HepG2 (cell line): ENCODE results near the gene ATN1. TPM values are rescaled to one million over a fixed set of nuclear protein-coding genes. Genes with fewer than 3 reads are reported as not detected.

Source experiments
- ATF4 ChIP-seq, 2 experiments: fragments of 450-650 bp in 1 of 2; sonication (generic) in 1 of 2; formaldehyde crosslinking; IDR thresholded peaks; 2 replicates each; pipeline versions ENCODE4 v1.5.0 to v1.8.0; 2020 to 2022; ENCODE audit warnings: mild to moderate bottlenecking in 1 of 2, missing genetic modification reagents in 1 of 2
- BCL6 ChIP-seq: IDR thresholded peaks from 2 replicates; pipeline ENCODE4 v1.6.1; 2016; ENCODE audit warnings: missing genetic modification reagents, missing compliant biosample characterization
- CCDC6 ChIP-seq: sonication (generic); formaldehyde crosslinking; IDR thresholded peaks from 2 replicates; pipeline ENCODE4 v1.8.1; 2022; ENCODE audit warnings: mild to moderate bottlenecking, missing genetic modification reagents, moderate library complexity
- CHCHD3 ChIP-seq: sonication (generic); formaldehyde crosslinking; IDR thresholded peaks from 2 replicates; pipeline ENCODE4 v1.8.0; 2022; ENCODE audit warnings: mild to moderate bottlenecking, missing genetic modification reagents, moderate library complexity
- CREBL2 ChIP-seq: sonication (generic); formaldehyde crosslinking; IDR thresholded peaks from 2 replicates; pipeline ENCODE4 v1.8.1; 2023; ENCODE audit warnings: missing genetic modification reagents, mild to moderate bottlenecking, borderline replicate concordance
- GATAD2A ChIP-seq: IDR thresholded peaks from 2 replicates; pipeline ENCODE4 v1.6.1; 2016
- GMEB1 ChIP-seq: sonication (generic); formaldehyde crosslinking; IDR thresholded peaks from 2 replicates; pipeline ENCODE4 v1.5.1; 2020; ENCODE audit warnings: missing genetic modification reagents, mild to moderate bottlenecking, borderline replicate concordance
- GMEB2 ChIP-seq: IDR thresholded peaks from 2 replicates; pipeline ENCODE4 v1.6.1; 2016; ENCODE audit warnings: missing biosample characterization, missing genetic modification reagents, low read depth
- HMG20A ChIP-seq: IDR thresholded peaks from 2 replicates; pipeline ENCODE4 v1.6.1; 2016; ENCODE audit warnings: borderline replicate concordance
- IRX3 ChIP-seq: sonication (generic); formaldehyde crosslinking; IDR thresholded peaks from 2 replicates; pipeline ENCODE4 v1.8.1; 2023; ENCODE audit warnings: mild to moderate bottlenecking, low read depth, missing genetic modification reagents, borderline replicate concordance
- MED8 ChIP-seq: sonication (generic); formaldehyde crosslinking; IDR thresholded peaks from 2 replicates; pipeline ENCODE4 v1.8.1; 2023; ENCODE audit warnings: mild to moderate bottlenecking, missing genetic modification reagents; ENCODE audit not compliant: insufficient replicate concordance
- MTF1 ChIP-seq: sonication (generic); formaldehyde crosslinking; IDR thresholded peaks from 2 replicates; pipeline ENCODE4 v1.5.0; 2020; ENCODE audit warnings: missing genetic modification reagents
- MXD1 ChIP-seq: sonication (generic); formaldehyde crosslinking; IDR thresholded peaks from 2 replicates; pipeline ENCODE4 v1.4.0; 2020; ENCODE audit warnings: mild to moderate bottlenecking, missing genetic modification reagents
- NFE2L1 ChIP-seq: sonication (generic); formaldehyde crosslinking; IDR thresholded peaks from 2 replicates; pipeline ENCODE4 v1.4.0; 2020; ENCODE audit warnings: missing genetic modification reagents, mild to moderate bottlenecking, borderline replicate concordance
- NFIB ChIP-seq: sonication (generic); formaldehyde crosslinking; IDR thresholded peaks from 2 replicates; pipeline ENCODE4 v1.9.0; 2021; ENCODE audit warnings: missing genetic modification reagents, mild to moderate bottlenecking, borderline replicate concordance
- POLR2G ChIP-seq: fragments of 200-400 bp; formaldehyde crosslinking; IDR thresholded peaks from 2 replicates; pipeline ENCODE4 v1.6.1; 2018; ENCODE audit warnings: mild to moderate bottlenecking, low read depth, low read length, moderate library complexity
- RXRB ChIP-seq: IDR thresholded peaks from 2 replicates; pipeline ENCODE4 v1.6.1; 2016; ENCODE audit warnings: borderline replicate concordance, missing genetic modification reagents, missing compliant biosample characterization
- SNAI1 ChIP-seq: sonication (generic); formaldehyde crosslinking; IDR thresholded peaks from 2 replicates; pipeline ENCODE4 v1.5.0; 2020; ENCODE audit warnings: mild to moderate bottlenecking, missing genetic modification reagents, borderline replicate concordance
- SP4 ChIP-seq: sonication (generic); formaldehyde crosslinking; IDR thresholded peaks from 2 replicates; pipeline ENCODE4 v1.8.1; 2023; ENCODE audit warnings: mild to moderate bottlenecking, missing genetic modification reagents
- ZEB1 ChIP-seq: IDR thresholded peaks from 2 replicates; pipeline ENCODE4 v1.6.1; 2012; ENCODE audit warnings: mild to moderate bottlenecking, low read depth, inconsistent platforms; ENCODE audit not compliant: insufficient replicate concordance
- ZNF225 ChIP-seq: sonication (generic); formaldehyde crosslinking; IDR thresholded peaks from 2 replicates; pipeline ENCODE4 v1.4.0; 2020; ENCODE audit warnings: mild to moderate bottlenecking, missing genetic modification reagents
- ZNF501 ChIP-seq: sonication (generic); formaldehyde crosslinking; IDR thresholded peaks from 2 replicates; pipeline ENCODE4 v1.5.1; 2020; ENCODE audit warnings: mild to moderate bottlenecking, moderate library complexity, missing genetic modification reagents
- ZNF546 ChIP-seq: sonication (generic); formaldehyde crosslinking; conservative IDR thresholded peaks from 2 replicates; pipeline ENCODE4 v1.8.1; 2023; ENCODE audit warnings: mild to moderate bottlenecking, missing genetic modification reagents
- ZNF691 ChIP-seq: sonication (generic); formaldehyde crosslinking; IDR thresholded peaks from 2 replicates; pipeline ENCODE4 v1.4.0; 2020; ENCODE audit warnings: missing genetic modification reagents, low read depth, mild to moderate bottlenecking, borderline replicate concordance
- polyA plus RNA-seq, 8 experiments: library from polyadenylated mRNA; depleted of rRNA in 3 of 8; stranded (reverse) in 7 of 8; unstranded in 1 of 8; fragments of >200 nt; fragmentation: Illumina TruSeq in 4 of 8; extraction: Trizol in 4 of 8; gene quantifications; 2 replicates each; pipeline versions ENCODE4 v1.2.1 to v1.2.3, GENCODE V29; 2011 to 2016; ENCODE audit warnings: low read depth in 4 of 8, missing spikeins in 1 of 8, mixed read lengths in 1 of 8; ENCODE audit not compliant: insufficient read depth in 1 of 8
- total RNA-seq, 5 experiments: library from RNA; depleted of rRNA; stranded (reverse); fragments of >200 nt; fragmentation: Illumina TruSeq; extraction: Trizol; gene quantifications; 2 replicates each; pipeline ENCODE4 v1.2.3, GENCODE V29; 2016; ENCODE audit warnings: low read depth in 1 of 5

The ATN1 gene
- total and polyA plus RNA-seq, 2 of the 13 experiments (the other 11 are each of a cell fraction or from before 2014, with no cell fraction given) = 2.1 to 8.6 TPM

GRCh38 chr12:6943722-6944380 lies 16.1 kb downstream of the ATN1 start, which contains the start of the genes C12orf57 and RNU7-1 (continued):
- TF ChIP-seq HMG20A (CRISPR knock-in tag) (peak; percentile 59; the same call in 1 of the 2 replicates), MED8 (peak; percentile 100), SP4 (CRISPR knock-in tag) (peak; percentile 41; the same call in 1 of the 2 replicates), RXRB (CRISPR knock-in tag) (peak; percentile 87), MTF1 (CRISPR knock-in tag) (peak; percentile 72; the same call in 1 of the 2 replicates), ZNF225 (CRISPR knock-in tag) (no peak), ZNF691 (CRISPR knock-in tag) (no peak; the same call in 1 of the 2 replicates), BCL6 (CRISPR knock-in tag) (peak; percentile 77), NFIB (no peak), ATF4 (CRISPR knock-in tag; IDR thresholded peaks at IDR 0.05) (peak; percentile 58 to 98; a peak in 3 of 4 replicates), SNAI1 (0 out of 2 replicates have a peak, but pooled peaks have one; percentile 74), GATAD2A (peak; percentile 76), IRX3 (CRISPR knock-in tag) (peak; percentile 89), MXD1 (CRISPR knock-in tag) (no peak), CREBL2 (no peak), CCDC6 (peak; percentile 84), GMEB2 (CRISPR knock-in tag) (0 out of 2 replicates have a peak, but pooled peaks have one; percentile 62), NFE2L1 (CRISPR knock-in tag) (no peak), CHCHD3 (CRISPR knock-in tag) (no peak; the same call in 1 of the 2 replicates), ZEB1 (peak; percentile 32), ZNF501 (CRISPR knock-in tag) (no peak), GMEB1 (CRISPR knock-in tag) (peak; percentile 59; the same call in 1 of the 2 replicates), ZNF546 (CRISPR knock-in tag) (peak; percentile 26; the same call in 1 of the 2 replicates), POLR2G (peak; percentile 100)
